H9 (cell line): ENCODE results near the gene TTC39B. TPM values are rescaled to one million over a fixed set of nuclear protein-coding genes. Genes with fewer than 3 reads are reported as not detected.
"Not testable (repeated sequence)": the region's sequence is repeated elsewhere in the genome, so short reads cannot be mapped to it uniquely, and the experiment has no call there.

Source experiments
- DNase-seq: peaks from one replicate; pipeline ENCODE4 v3.0.0-alpha.2; 2017
- H2AFZ ChIP-seq: one replicate; pipeline ENCODE4 v1.6.1; 2013; ENCODE audit warnings: mild to moderate bottlenecking, low read length, control low read depth, moderate library complexity
- H2AK5ac ChIP-seq: 2 replicates; pipeline ENCODE4 v1.6.1; 2013; ENCODE audit warnings: low read length, control low read depth, mixed read lengths; ENCODE audit not compliant: insufficient read length
- H2BK120ac ChIP-seq: one replicate; pipeline ENCODE4 v1.6.1; 2013; ENCODE audit warnings: low read depth, mild to moderate bottlenecking, low read length, control low read depth, inconsistent platforms; ENCODE audit not compliant: poor library complexity, severe bottlenecking
- H2BK12ac ChIP-seq: 2 replicates; pipeline ENCODE4 v1.6.1; 2013; ENCODE audit warnings: low read length, control low read depth, mixed read lengths, low read depth; ENCODE audit not compliant: insufficient read length
- H2BK15ac ChIP-seq: 2 replicates; pipeline ENCODE4 v1.6.1; 2013; ENCODE audit warnings: low read depth, low read length, control low read depth
- H2BK20ac ChIP-seq: one replicate; pipeline ENCODE4 v1.6.1; 2013; ENCODE audit warnings: low read depth, mild to moderate bottlenecking, low read length, control low read depth, inconsistent platforms; ENCODE audit not compliant: poor library complexity, severe bottlenecking
- H2BK5ac ChIP-seq: 2 replicates; pipeline ENCODE4 v1.6.1; 2013; ENCODE audit warnings: low read length, control low read depth, mixed read lengths; ENCODE audit not compliant: insufficient read length
- H3K14ac ChIP-seq: 2 replicates; pipeline ENCODE4 v1.6.1; 2013; ENCODE audit warnings: low read length, control low read depth; ENCODE audit not compliant: insufficient read depth
- H3K18ac ChIP-seq: 2 replicates; pipeline ENCODE4 v1.6.1; 2013; ENCODE audit warnings: low read depth, mild to moderate bottlenecking, mixed read lengths, low read length, control low read depth; ENCODE audit not compliant: insufficient read length
- H3K23ac ChIP-seq: 2 replicates; pipeline ENCODE4 v1.6.1; 2013; ENCODE audit warnings: low read length, control low read depth, mixed read lengths, low read depth; ENCODE audit not compliant: insufficient read length
- H3K23me2 ChIP-seq: 2 replicates; pipeline ENCODE4 v1.6.1; 2013; ENCODE audit warnings: low read depth, mild to moderate bottlenecking, mixed read lengths, low read length, control low read depth; ENCODE audit not compliant: insufficient read length, poor library complexity, severe bottlenecking
- H3K27ac ChIP-seq: 2 replicates; pipeline ENCODE4 v1.5.1; 2013; ENCODE audit warnings: low read length, control low read depth, mixed read lengths, low read depth; ENCODE audit not compliant: insufficient read length
- H3K27me3 ChIP-seq: 2 replicates; pipeline ENCODE4 v1.6.1; 2013; ENCODE audit warnings: low read length, control low read depth, inconsistent platforms; ENCODE audit not compliant: insufficient read depth
- H3K4ac ChIP-seq: 2 replicates; pipeline ENCODE4 v1.6.1; 2013; ENCODE audit warnings: low read depth, mild to moderate bottlenecking, control low read depth, inconsistent platforms, low read length, moderate library complexity
- H3K4me1 ChIP-seq: 2 replicates; pipeline ENCODE4 v1.6.1; 2013; ENCODE audit warnings: low read length, control low read depth, inconsistent platforms; ENCODE audit not compliant: insufficient read depth
- H3K4me2 ChIP-seq: 2 replicates; pipeline ENCODE4 v1.6.1; 2013; ENCODE audit warnings: low read length, control low read depth, mixed read lengths; ENCODE audit not compliant: insufficient read length, insufficient read depth
- H3K56ac ChIP-seq: 2 replicates; pipeline ENCODE4 v1.6.1; 2013; ENCODE audit warnings: low read depth, mild to moderate bottlenecking, mixed read lengths, low read length, control low read depth; ENCODE audit not compliant: insufficient read length
- H3K79me1 ChIP-seq: 2 replicates; pipeline ENCODE4 v1.6.1; 2013; ENCODE audit warnings: low read depth, mild to moderate bottlenecking, moderate library complexity, low read length, control low read depth, inconsistent platforms; ENCODE audit not compliant: insufficient read depth, poor library complexity, severe bottlenecking
- H3K79me2 ChIP-seq: 2 replicates; pipeline ENCODE4 v1.6.1; 2013; ENCODE audit warnings: low read length, control low read depth, inconsistent platforms; ENCODE audit not compliant: insufficient read depth
- H3K9ac ChIP-seq: 2 replicates; pipeline ENCODE4 v1.6.1; 2013; ENCODE audit warnings: low read length, control low read depth, mixed read lengths; ENCODE audit not compliant: insufficient read length; ENCODE audit errors: extremely low read depth
- H3K9me3 ChIP-seq: one replicate; pipeline ENCODE4 v1.6.1; 2013; ENCODE audit warnings: low read depth, low read length, inconsistent platforms; ENCODE audit not compliant: control insufficient read depth
- H3T11ph ChIP-seq: one replicate; pipeline ENCODE4 v1.6.1; 2013; ENCODE audit warnings: mild to moderate bottlenecking, low read length, control low read depth, inconsistent platforms
- H4K20me1 ChIP-seq: one replicate; pipeline ENCODE4 v1.6.1; 2013; ENCODE audit not compliant: control insufficient read depth, insufficient read length, insufficient read depth
- H4K5ac ChIP-seq: 2 replicates; pipeline ENCODE4 v1.6.1; 2013; ENCODE audit warnings: low read depth, mild to moderate bottlenecking, mixed read lengths, low read length, control low read depth; ENCODE audit not compliant: insufficient read length
- H4K8ac ChIP-seq: replicated peaks from 2 replicates; pipeline ENCODE4 v1.6.1; 2013; ENCODE audit warnings: low read length, control low read depth, mixed read lengths, low read depth; ENCODE audit not compliant: insufficient read length
- H4K91ac ChIP-seq: 2 replicates; pipeline ENCODE4 v1.6.1; 2013; ENCODE audit warnings: low read depth, mild to moderate bottlenecking, moderate library complexity, mixed read lengths, low read length, control low read depth; ENCODE audit not compliant: insufficient read length
- H3K27ac Mint-ChIP-seq, 3 experiments: 2 replicates in 2 of 3; 3 replicates in 1 of 3; pipeline ENCODE4 v1.8.0; 2020 to 2021; ENCODE audit warnings: mixed read lengths in 3 of 3, mild to moderate bottlenecking in 1 of 3, moderate library complexity in 1 of 3
- H3K27me3 Mint-ChIP-seq: 2 replicates; pipeline ENCODE4 v1.8.0; 2021; ENCODE audit warnings: low read depth, mild to moderate bottlenecking, moderate library complexity, mixed read lengths
- H3K36me3 Mint-ChIP-seq, 3 experiments: 2 replicates in 2 of 3; 3 replicates in 1 of 3; pipeline ENCODE4 v1.8.0; 2020 to 2021; ENCODE audit warnings: low read depth in 3 of 3, mixed read lengths in 3 of 3; ENCODE audit not compliant: insufficient read depth in 1 of 3
- H3K4me1 Mint-ChIP-seq, 2 experiments: 2 replicates each; pipeline ENCODE4 v1.8.0; 2020; ENCODE audit warnings: mixed read lengths in 2 of 2
- H3K4me3 Mint-ChIP-seq, 2 experiments: 2 replicates in 1 of 2; 3 replicates in 1 of 2; pipeline ENCODE4 v1.8.0; 2020 to 2021; ENCODE audit warnings: mild to moderate bottlenecking in 2 of 2, mixed read lengths in 2 of 2, moderate library complexity in 1 of 2
- H3K9me3 Mint-ChIP-seq, 2 experiments: 2 replicates in 1 of 2; 3 replicates in 1 of 2; pipeline ENCODE4 v1.8.0; 2020; ENCODE audit warnings: mild to moderate bottlenecking in 2 of 2, mixed read lengths in 2 of 2, moderate library complexity in 1 of 2
- WGBS: extraction: QIAGEN DNeasy Blood & Tissue Kit; methylation state at CpG from one replicate; pipeline ENCODE4 v1.1.7; 2013; ENCODE audit warnings: missing lambda C conversion rate, low lambda C conversion rate, mixed read lengths; ENCODE audit not compliant: insufficient read length; ENCODE audit errors: extremely low coverage; 5-methylcytosine and 5-hydroxymethylcytosine counted together
- total RNA-seq: library from RNA; stranded (reverse); gene quantifications from 2 replicates; pipeline ENCODE4 v1.2.1, GENCODE V29; 2021
- TF ChIP-seq, protein P1 (sequence below): fragments of 200-600 bp; sonication (generic); conservative IDR thresholded peaks from 3 replicates; pipeline ENCODE4 v1.8.0; 2021; ENCODE audit warnings: antibody characterized with exemption, mild to moderate bottlenecking

TTC39B gene
- total RNA-seq, 1 experiment from 2014 or later: 8.2 TPM

DNA sequence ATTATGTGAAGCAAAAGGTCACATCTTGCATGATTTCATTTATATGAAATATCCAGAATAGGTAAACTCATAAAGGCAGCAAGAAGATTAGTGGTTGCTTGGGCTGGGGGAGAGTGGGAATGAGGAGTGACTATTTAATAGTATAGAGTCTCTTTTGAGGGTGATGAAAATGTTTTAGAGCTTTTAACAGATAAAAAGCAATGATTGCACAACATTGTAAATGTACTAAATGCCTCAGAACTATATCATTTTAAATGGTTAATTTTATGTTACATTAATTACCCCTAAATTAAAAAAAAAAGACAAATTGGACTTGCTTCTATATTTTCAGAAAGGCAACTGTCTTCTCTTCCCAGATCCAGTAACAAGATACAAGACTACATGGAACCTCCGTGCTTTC is 21.9 kb upstream of the TTC39B start:
- TF ChIP-seq, protein P1, sequence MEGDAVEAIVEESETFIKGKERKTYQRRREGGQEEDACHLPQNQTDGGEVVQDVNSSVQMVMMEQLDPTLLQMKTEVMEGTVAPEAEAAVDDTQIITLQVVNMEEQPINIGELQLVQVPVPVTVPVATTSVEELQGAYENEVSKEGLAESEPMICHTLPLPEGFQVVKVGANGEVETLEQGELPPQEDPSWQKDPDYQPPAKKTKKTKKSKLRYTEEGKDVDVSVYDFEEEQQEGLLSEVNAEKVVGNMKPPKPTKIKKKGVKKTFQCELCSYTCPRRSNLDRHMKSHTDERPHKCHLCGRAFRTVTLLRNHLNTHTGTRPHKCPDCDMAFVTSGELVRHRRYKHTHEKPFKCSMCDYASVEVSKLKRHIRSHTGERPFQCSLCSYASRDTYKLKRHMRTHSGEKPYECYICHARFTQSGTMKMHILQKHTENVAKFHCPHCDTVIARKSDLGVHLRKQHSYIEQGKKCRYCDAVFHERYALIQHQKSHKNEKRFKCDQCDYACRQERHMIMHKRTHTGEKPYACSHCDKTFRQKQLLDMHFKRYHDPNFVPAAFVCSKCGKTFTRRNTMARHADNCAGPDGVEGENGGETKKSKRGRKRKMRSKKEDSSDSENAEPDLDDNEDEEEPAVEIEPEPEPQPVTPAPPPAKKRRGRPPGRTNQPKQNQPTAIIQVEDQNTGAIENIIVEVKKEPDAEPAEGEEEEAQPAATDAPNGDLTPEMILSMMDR: no peak
- Histone ChIP-seq H4K8ac (no peak overlapping the region), H3K23ac (no peak overlapping the region), H3K9ac (no peak overlapping the region), H3K79me2 (no peaks in the 10 kb centered on the region), H3K18ac (no peak overlapping the region), H3K27ac (no peak overlapping the region), H2BK20ac (no peak overlapping the region), H3K23me2 (no peaks in the 10 kb centered on the region), H3K27me3 (no peaks in the 10 kb centered on the region), H3K4me1 (no peaks in the 10 kb centered on the region), H2BK15ac (no peak overlapping the region), H3K14ac (no peak overlapping the region), H3K79me1 (no peaks in the 10 kb centered on the region), H2AK5ac (no peak overlapping the region), H4K91ac (no peak overlapping the region), H3K9me3 (no peaks in the 10 kb centered on the region), H2BK120ac (no peak overlapping the region), H2BK5ac (no peak overlapping the region), H3K4ac (no peak overlapping the region), H4K5ac (no peak overlapping the region), H2BK12ac (no peak overlapping the region), H2AFZ (no peak overlapping the region), H4K20me1 (no peaks in the 10 kb centered on the region), H3K4me2 (no peak overlapping the region), H3T11ph (no peak overlapping the region), H3K56ac (no peak overlapping the region)
- Mint-ChIP-seq H3K9me3 (peaks cover 12 to 26% of the 10 kb centered on the region in 2 experiments), H3K4me3 (no peak overlapping the region), H3K4me1 (0 out of 4 replicates have a peak, but pooled peaks cover 3% of the 10 kb centered on the region in 2 experiments), H3K27me3 (no peaks in the 10 kb centered on the region), H3K27ac (no peak overlapping the region), H3K36me3 (peaks cover 3 to 12% (median 10%) of the 10 kb centered on the region in 3 experiments; a peak in 6 of 7 replicates)
- DNase-seq: no peak
- WGBS: no CpG with 5 or more reads among the region's 1 CpG

GRCh38 chr9:15322695-15323094 is 15.7 kb upstream of the TTC39B start:
- H3K9ac ChIP-seq, H3K56ac ChIP-seq, H2AFZ ChIP-seq, H2BK12ac ChIP-seq, H4K20me1 ChIP-seq, H2BK5ac ChIP-seq, H3K4me1 ChIP-seq, H2BK20ac ChIP-seq, H4K8ac ChIP-seq, DNase-seq, H3K27me3 ChIP-seq, H3K23me2 ChIP-seq, H3K4ac ChIP-seq, H3K9me3 ChIP-seq, H2BK120ac ChIP-seq, H2AK5ac ChIP-seq, H2BK15ac ChIP-seq, H3K18ac ChIP-seq, H3K27me3 Mint-ChIP-seq, H4K5ac ChIP-seq, H3K14ac ChIP-seq, H4K91ac ChIP-seq, H3K27ac ChIP-seq, H3K4me2 ChIP-seq, H3K23ac ChIP-seq, H3K4me3 Mint-ChIP-seq, H3K4me1 Mint-ChIP-seq, H3T11ph ChIP-seq, H3K27ac Mint-ChIP-seq, H3K79me2 ChIP-seq, H3K79me1 ChIP-seq: not testable (repeated sequence)
- Mint-ChIP-seq H3K9me3 (peaks cover 30 to 42% of the 10 kb centered on the region in 2 experiments), H3K36me3 (peaks cover 14 to 27% (median 25%) of the 10 kb centered on the region in 3 experiments)
- no CpG with 5 or more reads among the region's 3 CpGs for WGBS
